Mesodermal cell (in vitro differentiated cells): ENCODE data around the gene TNN.
A peak's percentile ranks its signal among the peaks of the same experiment; 100 is the strongest.

Source experiments
- H3K27ac ChIP-seq: 2 replicates; pipeline ENCODE4 v1.7.0; 2013; ENCODE audit warnings: mild to moderate bottlenecking, low read depth, low read length, moderate library complexity; ENCODE audit not compliant: severe bottlenecking
- H3K36me3 ChIP-seq: 2 replicates; pipeline ENCODE4 v1.7.1; 2013; ENCODE audit warnings: mild to moderate bottlenecking, low read length, moderate library complexity; ENCODE audit not compliant: control insufficient read depth, insufficient read depth
- H3K4me1 ChIP-seq: one replicate; pipeline ENCODE4 v1.7.1; 2013; ENCODE audit warnings: mild to moderate bottlenecking, low read length; ENCODE audit not compliant: insufficient read depth, control insufficient read depth, poor library complexity, severe bottlenecking
- H3K4me3 ChIP-seq: 2 replicates; pipeline ENCODE4 v1.7.0; 2013; ENCODE audit warnings: low read length, control low read depth, mild to moderate bottlenecking; ENCODE audit not compliant: insufficient read depth, poor library complexity, severe bottlenecking; ENCODE audit errors: extremely low read depth
- H3K9me3 ChIP-seq: 2 replicates; pipeline ENCODE4 v1.7.1; 2013; ENCODE audit warnings: mild to moderate bottlenecking, low read length, moderate library complexity; ENCODE audit not compliant: control insufficient read depth
- WGBS, 2 experiments: methylation state at CpG; one replicate each; pipeline ENCODE4 v1.1.5; 2013; ENCODE audit warnings: missing lambda C conversion rate in 2 of 2; ENCODE audit not compliant: insufficient coverage in 2 of 2; 5-methylcytosine and 5-hydroxymethylcytosine counted together

TNN gene

DNA sequence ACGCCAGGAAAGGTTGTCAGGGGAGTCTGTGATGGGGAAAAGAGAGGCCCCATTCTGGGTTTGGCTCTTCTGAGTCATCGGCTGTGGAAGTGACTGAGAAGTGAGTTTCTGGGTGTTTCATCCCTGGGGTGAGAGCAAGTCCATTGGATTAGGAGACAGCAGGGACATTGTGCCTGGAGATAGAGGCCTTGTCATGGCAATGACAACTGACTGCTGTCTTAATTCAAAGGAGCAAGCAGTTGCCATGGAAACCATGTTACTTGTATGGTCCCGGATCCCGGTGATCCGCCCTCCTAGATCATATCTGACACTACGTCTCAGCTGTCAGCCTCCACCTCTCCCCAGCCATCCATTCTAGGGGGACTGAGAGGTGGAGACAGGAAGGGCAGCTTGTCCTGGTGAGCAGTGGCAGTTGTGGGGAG is 90.5 kb downstream of the TNN start:
- Histone ChIP-seq H3K4me1 (no peaks in the 10 kb centered on the region), H3K27ac (no peak overlapping the region), H3K4me3 (no peak overlapping the region), H3K9me3 (no peaks in the 10 kb centered on the region), H3K36me3 (peaks cover 12% of the 10 kb centered on the region)
- 82 to 100% methylated on average over 2 to 4 of the region's 6 CpGs for WGBS, 2 experiments

GRCh38 chr1:175162955-175163354 is 95.3 kb downstream of the TNN start:
- Histone ChIP-seq H3K27ac (no peak overlapping the region), H3K9me3 (no peaks in the 10 kb centered on the region), H3K4me3 (no peak overlapping the region), H3K36me3 (peaks cover 36% of the 10 kb centered on the region), H3K4me1 (no peaks in the 10 kb centered on the region)
- 85 to 91% methylated on average over 4 of the region's 4 CpGs for WGBS, 2 experiments

DNA sequence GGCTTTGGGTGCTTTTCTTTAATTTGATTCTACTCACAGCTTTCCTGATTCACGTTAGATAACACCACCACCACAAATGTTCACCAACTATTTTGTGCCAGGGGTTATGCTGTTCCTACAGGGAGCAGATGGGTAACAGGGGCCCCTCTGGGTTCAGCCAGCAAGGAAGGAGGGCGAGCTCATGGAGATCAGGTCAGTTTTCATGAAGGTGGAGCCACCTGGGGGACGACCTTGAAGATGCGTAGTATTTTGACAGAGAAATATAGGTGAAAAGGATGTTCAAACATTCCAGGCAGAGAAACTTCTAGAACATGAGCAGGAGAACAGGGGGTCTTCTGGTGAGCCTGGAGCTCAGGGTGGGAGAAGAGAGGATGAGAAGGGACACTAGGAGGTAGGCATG is 96.1 kb downstream of the TNN start:
- no peaks in the 10 kb centered on the region for H3K4me1 ChIP-seq
- 55 to 73% methylated on average over 3 of the region's 4 CpGs for WGBS, 2 experiments
- H3K4me3 ChIP-seq, result no peak overlapping the region
- H3K36me3 ChIP-seq, result peaks cover 37% of the 10 kb centered on the region
- no peak overlapping the region for H3K27ac ChIP-seq
- H3K9me3 ChIP-seq, result no peaks in the 10 kb centered on the region

DNA sequence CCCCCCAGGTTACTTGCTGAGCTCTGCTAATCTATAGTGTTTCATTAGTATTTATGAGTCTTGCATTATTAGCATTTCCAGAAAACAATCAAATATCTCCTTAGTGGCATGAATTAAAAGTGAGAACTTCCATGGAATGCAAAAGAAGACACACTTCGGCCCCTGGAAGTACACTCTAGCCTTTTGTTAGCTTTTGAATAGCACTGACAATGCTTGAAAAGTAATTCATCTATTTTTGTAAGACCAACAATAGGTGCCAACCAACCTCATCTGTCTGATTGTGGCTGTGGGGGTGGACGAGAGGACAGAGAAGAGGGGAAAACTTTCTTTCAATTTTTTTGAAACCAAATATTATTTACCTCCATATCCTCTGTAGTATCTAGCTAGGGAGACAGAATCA is 97.1 kb downstream of the TNN start:
- Histone ChIP-seq H3K4me3 (no peak overlapping the region), H3K27ac (no peak overlapping the region), H3K9me3 (no peaks in the 10 kb centered on the region), H3K4me1 (peaks cover 4% of the 10 kb centered on the region), H3K36me3 (peaks cover 37% of the 10 kb centered on the region)
- 86% methylated on average over 1 of the region's 2 CpGs; no CpG with 5 or more reads in 1 of the 2 experiments for WGBS, 2 experiments

DNA sequence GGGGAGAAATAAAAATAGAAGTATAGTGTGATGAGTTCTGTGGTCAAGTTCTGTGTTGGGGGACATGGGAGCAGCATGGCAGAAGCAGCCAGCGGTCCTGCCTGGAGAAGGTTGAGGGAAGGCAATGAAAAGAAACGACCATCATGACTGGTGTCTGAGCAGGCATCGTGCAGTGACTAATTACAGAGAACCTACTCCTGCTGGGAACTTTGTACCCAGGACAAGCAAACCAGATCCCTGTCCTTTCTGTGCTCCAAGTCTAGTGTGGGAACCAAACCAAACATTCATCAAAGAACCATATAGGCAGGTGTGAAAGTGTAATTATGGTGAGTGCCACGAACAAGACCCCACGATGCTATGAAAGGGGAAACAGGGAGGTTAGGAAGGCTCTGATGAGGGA is 99.1 kb downstream of the TNN start:
- Histone ChIP-seq H3K36me3 (peaks cover 25% of the 10 kb centered on the region), H3K9me3 (no peaks in the 10 kb centered on the region), H3K4me3 (no peak overlapping the region), H3K4me1 (peaks cover 20% of the 10 kb centered on the region), H3K27ac (no peak overlapping the region)
- 88 to 89% methylated on average over 5 of the region's 5 CpGs for WGBS, 2 experiments

- Histone ChIP-seq H3K27ac (no peak overlapping the region), H3K36me3 (peaks cover 25% of the 10 kb centered on the region)
- WGBS, 2 experiments, result no CpG with 5 or more reads among the region's 2 CpGs
These were observed 100.2 kb downstream of the TNN start for GRCh38 chr1:175167861-175168260.

GRCh38 chr1:175168782-175169181 is 101.1 kb downstream of the TNN start:
- H3K4me3 ChIP-seq, result no peak overlapping the region
- 98 to 100% methylated on average over 4 of the region's 4 CpGs for WGBS, 2 experiments
- no peak overlapping the region for H3K27ac ChIP-seq
- no peaks in the 10 kb centered on the region for H3K9me3 ChIP-seq
- peaks cover 20% of the 10 kb centered on the region for H3K4me1 ChIP-seq
- peaks cover 21% of the 10 kb centered on the region for H3K36me3 ChIP-seq

More at GRCh38 chr1:175167861-175168260, 100.2 kb downstream of the TNN start:
- Histone ChIP-seq H3K9me3 (no peaks in the 10 kb centered on the region), H3K4me3 (no peak overlapping the region), H3K4me1 (peaks cover 20% of the 10 kb centered on the region)

DNA sequence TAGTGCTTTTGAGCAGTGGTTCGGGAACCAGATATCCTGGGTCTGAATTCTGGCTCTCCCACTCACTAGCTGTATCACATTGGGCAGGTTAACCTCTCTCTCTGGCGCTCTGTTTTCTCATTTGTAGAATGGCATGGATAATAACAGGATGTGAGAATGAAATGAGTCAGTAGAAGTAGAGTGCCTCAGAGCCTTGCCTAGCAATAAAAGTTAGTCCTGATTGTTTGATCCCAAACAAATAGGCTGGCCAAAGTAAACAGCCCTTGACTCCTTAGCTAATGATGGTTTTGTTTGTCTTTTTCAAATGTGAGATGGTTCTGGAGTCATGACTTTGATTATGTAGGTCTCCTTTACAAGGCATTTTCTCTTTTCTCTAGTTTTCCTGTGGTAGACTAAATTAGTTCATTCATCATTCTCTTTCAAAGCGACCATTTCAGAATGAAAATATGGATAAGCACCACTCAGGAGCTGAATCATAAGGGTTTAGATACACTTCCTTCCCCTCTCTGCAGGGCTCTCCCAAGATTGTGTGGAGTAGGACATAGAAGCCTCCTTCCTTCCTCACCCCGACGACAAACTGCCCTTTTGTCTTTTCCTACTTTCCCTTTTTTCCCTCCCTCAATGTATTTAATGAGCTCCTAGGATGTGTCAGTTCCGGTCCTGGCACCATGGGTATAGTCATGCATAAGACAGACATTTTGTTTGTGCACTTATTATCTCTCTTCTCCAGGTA is 101.8 kb downstream of the TNN start:
- H3K4me1 ChIP-seq, result peaks cover 24% of the 10 kb centered on the region
- WGBS, 2 experiments, result 80 to 90% methylated on average over 2 of the region's 6 CpGs
- H3K36me3 ChIP-seq, result peaks cover 19% of the 10 kb centered on the region
- H3K9me3 ChIP-seq, result no peaks in the 10 kb centered on the region
- H3K4me3 ChIP-seq, result no peak overlapping the region
- peak overlapping the region; percentile 57 for H3K27ac ChIP-seq

GRCh38 chr1:175171036-175171913 is 103.6 kb downstream of the TNN start:
- Histone ChIP-seq H3K36me3 (peaks cover 14% of the 10 kb centered on the region), H3K4me1 (peaks cover 24% of the 10 kb centered on the region), H3K27ac (no peak overlapping the region), H3K9me3 (no peaks in the 10 kb centered on the region), H3K4me3 (no peak overlapping the region)
- 88 to 100% methylated on average over 1 to 3 of the region's 9 CpGs for WGBS, 2 experiments

- Histone ChIP-seq H3K4me1 (peaks cover 24% of the 10 kb centered on the region), H3K9me3 (no peaks in the 10 kb centered on the region), H3K4me3 (no peak overlapping the region), H3K36me3 (peaks cover 17% of the 10 kb centered on the region), H3K27ac (no peak overlapping the region)
- WGBS, 2 experiments, result 93% methylated on average over 2 of the region's 3 CpGs; no CpG with 5 or more reads in 1 of the 2 experiments
These were observed 104.9 kb downstream of the TNN start for GRCh38 chr1:175172503-175172902.
